HG02759 (cell line): Measurements from ENCODE around the gene KRTAP10-6.
"Not testable (repeated sequence)": the region's sequence is repeated elsewhere in the genome, so short reads cannot be mapped to it uniquely, and the experiment has no call there.

Experiments
- ATAC-seq: cut with Tn5 transposase; IDR thresholded peaks from one replicate; pipeline ENCODE4 v1.9.1; 2021; ENCODE audit warnings: mild to moderate bottlenecking, moderate library complexity; ENCODE audit not compliant: unreplicated experiment

KRTAP10-6 gene

GRCh38 chr21:44579833-44580144 lies 12.5 kb downstream of the KRTAP10-6 start:
- no peak for ATAC-seq

GRCh38 chr21:44579056-44579832 lies 13.1 kb downstream of the KRTAP10-6 start:
- no peak for ATAC-seq

GRCh38 chr21:44578371-44579055 lies 13.8 kb downstream of the KRTAP10-6 start:
- ATAC-seq = no peak

DNA sequence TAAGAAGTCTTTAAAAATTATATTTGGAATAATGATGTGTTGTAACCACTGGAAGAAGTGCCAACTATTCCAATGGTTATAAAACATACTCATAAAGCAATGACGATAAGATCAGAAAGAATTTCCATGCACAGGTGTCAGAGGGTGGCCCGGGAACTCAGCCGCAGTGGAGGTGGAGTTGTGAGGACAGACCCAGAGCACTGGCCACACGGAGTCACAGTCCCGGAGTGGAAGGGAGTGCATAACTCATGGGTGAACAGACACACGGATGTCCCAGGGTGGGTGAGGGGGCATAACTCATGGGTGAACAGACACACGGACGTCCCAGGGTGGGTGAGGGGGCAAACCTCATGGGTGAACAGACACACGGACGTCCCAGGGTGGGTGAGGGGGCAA lies 16.3 kb downstream of the KRTAP10-6 start:
- no peak for ATAC-seq

- no peak for ATAC-seq
These were observed 16.8 kb downstream of the KRTAP10-6 start for GRCh38 chr21:44575307-44576024.

- no peak for ATAC-seq
These were observed 17.6 kb downstream of the KRTAP10-6 start for GRCh38 chr21:44574457-44575306.

DNA sequence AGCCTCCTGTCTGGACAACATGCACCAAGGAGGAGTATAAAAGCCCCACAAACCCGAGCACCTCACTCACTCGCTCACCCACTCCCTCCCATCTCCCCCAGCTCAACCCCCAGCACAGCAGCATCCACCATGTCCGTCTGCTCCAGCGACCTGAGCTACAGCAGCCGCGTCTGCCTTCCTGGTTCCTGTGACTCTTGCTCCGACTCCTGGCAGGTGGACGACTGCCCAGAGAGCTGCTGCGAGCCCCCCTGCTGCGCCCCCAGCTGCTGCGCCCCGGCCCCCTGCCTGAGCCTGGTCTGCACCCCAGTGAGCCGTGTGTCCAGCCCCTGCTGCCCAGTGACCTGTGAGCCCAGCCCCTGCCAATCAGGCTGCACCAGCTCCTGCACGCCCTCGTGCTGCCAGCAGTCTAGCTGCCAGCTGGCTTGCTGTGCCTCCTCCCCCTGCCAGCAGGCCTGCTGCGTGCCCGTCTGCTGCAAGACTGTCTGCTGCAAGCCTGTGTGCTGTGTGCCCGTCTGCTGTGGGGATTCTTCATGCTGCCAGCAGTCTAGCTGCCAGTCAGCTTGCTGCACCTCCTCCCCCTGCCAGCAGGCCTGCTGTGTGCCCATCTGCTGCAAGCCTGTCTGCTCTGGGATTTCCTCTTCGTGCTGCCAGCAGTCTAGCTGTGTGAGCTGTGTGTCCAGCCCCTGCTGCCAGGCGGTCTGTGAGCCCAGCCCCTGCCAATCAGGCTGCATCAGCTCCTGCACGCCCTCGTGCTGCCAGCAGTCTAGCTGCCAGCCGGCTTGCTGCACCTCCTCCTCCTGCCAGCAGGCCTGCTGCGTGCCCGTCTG lies 18.5 kb downstream of the KRTAP10-6 start, which contains the start of gene KRTAP10-4:
TSS of gene KRTAP10-4 (plus strand) at position 100 of the 827 bp plus-strand sequence. CDS start at position 130, 30 bp downstream.
- not testable (repeated sequence) for ATAC-seq

DNA sequence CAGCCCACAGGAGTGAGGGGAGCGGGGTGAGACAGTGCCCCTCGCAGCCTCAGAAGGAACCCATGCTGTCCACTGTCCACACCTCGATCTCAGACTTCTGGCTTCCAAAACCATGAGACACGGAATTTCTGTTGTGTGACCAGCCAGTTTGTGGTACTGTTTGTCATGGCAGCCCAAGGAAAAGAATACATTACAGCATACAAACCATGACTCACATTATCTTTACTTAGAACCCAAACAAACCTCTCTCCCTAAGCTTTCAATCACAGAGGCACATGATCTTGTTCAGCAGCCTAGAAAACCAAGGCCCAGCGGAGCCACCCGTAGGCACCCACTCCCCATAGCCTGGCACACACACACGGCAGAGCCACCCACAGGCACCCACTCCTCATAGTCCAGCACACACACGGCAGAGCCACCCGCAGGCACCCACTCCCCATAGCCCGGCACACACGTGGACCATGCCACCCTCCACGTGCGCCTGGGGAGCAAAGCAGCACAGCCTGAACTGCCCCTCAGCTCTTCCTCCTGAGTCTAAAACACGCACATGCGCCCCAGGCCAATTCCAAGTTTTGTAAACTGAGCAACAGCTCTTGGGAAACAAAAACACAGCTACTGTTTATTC lies 19.2 kb downstream of the KRTAP10-6 start:
- ATAC-seq = no peak

DNA sequence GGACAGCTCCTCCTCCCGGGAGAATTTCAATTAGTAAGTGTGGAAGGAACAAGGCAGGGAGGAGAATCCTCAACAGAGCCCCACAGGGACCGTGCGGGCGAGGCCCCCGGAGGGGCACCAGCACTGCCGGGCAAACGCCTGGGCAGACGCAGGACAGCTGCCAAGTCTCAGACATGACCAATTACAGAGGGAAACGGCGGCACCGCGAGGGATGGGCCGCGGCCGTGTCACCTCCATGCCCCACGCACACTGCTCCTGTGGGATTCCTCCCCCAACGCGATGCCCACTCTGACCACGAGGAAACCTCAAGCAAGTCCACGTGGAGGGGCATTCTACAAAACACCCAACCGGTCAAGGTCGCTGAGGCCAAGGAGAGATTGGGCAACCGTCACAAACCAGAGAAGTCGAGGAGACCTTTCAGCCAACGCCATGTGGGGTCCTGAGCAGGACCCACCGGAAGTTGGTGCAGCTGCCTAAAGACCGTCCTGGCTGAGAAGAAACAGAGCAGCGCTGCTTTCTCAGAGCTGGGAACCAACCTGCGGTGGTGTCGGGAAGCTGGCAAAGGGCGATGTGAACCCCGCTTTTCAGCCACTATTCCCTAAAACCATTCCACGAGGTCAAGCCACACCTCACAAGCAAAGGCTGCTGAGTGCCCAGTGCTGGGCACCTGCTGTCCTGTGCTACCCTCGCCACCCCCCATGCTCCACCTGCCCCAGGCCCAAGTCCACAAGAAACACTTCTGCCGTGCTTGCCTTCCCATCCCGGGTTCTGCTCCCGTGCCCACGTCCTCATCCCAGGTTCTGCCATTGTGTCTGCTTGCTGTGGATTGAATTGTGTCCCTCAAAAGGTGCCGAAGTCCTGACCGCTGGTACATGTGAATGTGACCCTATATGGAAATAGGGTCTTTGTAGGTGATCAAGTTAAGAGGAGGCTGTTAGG lies 20.2 kb downstream of the KRTAP10-6 start:
- ATAC-seq = no peak

DNA sequence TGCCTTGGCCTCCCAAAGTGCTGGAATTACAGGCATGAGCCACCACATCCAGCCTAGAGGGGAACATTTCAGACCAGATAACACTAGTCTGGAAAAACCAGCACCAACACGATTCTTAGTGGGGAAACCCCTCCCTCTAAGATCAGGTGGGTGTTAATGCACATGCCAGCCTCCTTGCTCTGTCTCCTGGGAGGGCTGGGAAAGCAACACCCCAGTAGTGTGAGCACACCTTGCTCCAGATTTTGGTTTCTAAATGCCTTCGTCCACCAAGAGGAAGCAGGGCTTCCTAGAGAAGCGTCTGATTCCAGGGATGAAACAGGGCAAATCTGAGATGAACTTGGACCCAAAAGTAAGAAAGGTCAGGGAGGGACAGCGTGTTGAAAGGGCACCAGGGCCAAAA lies 21.0 kb downstream of the KRTAP10-6 start:
- ATAC-seq = no peak

DNA sequence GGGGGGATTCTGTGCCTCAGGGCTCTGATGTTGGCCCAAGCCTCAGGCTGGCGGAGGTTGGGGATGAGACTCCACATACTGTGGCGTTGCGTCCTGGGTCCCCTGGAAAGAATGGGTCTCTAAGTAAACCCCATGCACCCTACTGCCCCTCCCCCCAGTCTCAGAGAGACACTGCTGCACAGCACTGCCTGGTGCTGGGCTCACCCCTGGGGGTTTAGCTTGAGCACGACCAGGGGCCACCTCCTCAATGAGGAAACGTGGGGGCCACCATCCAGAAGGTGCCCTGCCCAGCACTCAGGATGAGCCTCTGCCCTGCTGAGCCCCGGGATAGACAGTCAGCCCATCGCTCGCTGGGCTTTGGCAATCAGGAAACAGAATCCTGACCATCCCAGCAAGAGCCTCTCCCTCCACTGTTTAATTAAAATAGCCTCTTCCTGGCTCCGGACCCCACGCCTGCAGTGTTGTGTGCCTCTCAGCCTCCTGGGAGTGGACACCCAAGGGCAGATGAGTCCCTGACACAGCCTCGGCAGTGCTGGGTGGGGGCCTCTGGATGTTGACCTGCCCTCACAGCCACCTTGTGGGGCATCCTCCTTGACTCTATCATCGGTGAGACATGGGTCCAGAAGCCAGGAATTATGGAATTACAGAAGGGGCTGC lies 22.3 kb downstream of the KRTAP10-6 start:
- no peak for ATAC-seq

GRCh38 chr21:44568667-44569556 lies 23.4 kb downstream of the KRTAP10-6 start:
- ATAC-seq = no peak

DNA sequence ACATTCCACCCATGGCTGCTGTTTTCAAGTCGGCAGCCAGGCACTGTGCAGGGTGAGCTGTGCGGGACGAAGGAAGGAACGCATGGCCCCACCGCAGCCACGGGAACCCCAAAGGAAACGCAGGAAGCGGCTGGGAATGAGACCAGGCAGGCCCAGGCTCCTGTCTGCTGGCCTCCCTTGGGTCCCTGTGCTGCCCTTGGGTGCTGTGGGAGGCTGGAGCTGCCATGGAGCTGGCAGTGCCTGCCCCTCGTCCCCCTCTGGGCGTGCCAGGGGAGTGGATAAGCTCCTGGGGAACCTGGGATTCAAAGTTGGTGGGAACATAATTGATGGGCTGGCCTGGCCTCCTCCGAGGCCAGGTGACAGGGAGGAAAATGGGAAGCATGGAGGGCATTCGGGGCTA lies 24.0 kb downstream of the KRTAP10-6 start:
- no peak for ATAC-seq

DNA sequence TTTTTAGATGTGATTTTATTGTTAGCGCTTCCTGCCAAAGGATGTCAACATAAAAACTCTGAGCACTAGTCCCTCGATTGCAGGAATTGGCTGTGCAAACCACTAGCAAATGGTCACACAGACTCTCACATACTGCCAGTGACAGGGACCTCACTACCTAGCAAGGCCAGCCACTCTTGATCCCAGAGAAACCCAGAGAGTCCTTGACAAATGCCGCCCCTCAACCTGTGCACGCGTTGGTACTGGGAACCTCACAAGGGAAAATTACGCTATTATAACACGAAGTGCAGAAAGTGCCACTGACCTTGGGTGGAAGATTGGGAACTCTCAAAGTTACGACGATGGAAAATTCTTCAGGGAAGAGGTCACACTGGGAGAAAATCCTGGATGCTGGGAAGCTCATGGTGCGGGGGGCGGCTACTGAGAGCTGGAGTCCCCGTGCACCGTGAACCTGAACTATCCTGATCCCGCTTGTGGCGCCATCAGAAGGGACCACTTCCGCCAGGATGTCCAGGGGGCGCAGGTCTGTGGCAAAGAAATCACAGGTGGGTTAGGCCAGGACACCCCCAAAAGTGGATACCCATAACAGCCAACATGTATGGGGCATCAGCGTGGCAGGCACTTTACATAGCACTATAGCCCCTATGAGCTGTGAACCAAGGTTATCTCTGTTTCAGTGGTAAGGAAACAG lies 24.7 kb downstream of the KRTAP10-6 start:
- ATAC-seq = no peak

DNA sequence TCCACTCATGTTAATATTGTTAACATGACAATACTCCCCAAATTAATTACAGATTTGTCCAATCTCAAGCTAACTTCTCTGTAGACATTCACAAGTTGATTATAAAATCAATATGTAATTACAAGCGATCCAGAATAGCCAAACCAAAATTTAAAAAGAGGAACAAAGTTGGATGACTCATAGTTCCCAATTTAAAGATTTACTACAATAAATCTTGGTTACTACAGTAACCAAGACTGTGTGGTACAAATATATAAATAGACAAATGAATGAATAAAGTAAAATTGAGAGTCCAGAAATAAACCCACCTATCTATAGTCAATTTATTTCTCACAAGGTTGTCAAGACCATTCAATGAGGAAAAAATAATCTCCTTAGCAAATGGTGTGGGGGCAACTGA lies 25.9 kb downstream of the KRTAP10-6 start:
- no peak for ATAC-seq

DNA sequence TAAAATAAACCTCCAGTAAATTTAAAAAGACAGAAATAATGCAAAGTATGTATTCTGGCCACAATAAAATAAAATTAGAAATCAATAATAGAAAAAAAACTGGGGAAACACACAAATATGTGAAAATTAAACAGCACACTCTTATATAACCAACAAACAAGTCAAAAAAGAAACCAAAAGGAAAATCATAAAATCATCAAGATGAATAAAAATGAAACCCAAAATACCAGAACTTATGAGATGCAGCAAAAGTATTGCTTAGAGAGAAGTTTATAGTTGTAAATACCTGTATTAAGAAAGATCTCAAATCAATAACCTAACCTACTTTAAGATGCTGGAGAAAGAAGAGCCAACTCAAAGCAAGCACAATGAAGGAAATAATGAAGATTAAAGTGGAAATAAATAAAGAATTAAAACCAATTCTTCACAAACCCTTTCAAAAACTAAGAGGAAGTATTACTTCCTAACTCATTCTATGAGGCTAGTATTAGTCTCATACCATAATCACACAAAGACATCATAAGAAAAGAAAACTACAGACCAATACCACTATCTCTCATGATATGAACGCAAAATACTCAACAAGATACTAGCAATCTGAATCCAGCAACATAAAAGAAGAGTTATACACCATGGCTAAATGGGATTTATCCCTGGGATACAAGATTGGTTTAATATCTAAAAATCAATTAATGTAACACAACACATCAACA lies 27.3 kb downstream of the KRTAP10-6 start:
- no peak for ATAC-seq
